HFFc6 (cell line): ENCODE measurements around the gene ARHGAP10. TPM values are rescaled to one million over a fixed set of nuclear protein-coding genes. Genes with fewer than 3 reads are reported as not detected.

Experiments used
- DNase-seq: peaks from one replicate; pipeline ENCODE4 v3.0.0-alpha.2; 2018
- H3K27ac Mint-ChIP-seq: 2 replicates; pipeline ENCODE4 v1.8.0; 2020; ENCODE audit warnings: mild to moderate bottlenecking, mixed read lengths
- H3K27me3 Mint-ChIP-seq: 2 replicates; pipeline ENCODE4 v1.8.0; 2021; ENCODE audit warnings: mild to moderate bottlenecking, moderate library complexity, mixed read lengths; ENCODE audit not compliant: insufficient read depth
- H3K36me3 Mint-ChIP-seq: 2 replicates; pipeline ENCODE4 v1.8.0; 2021; ENCODE audit warnings: low read depth, mixed read lengths
- H3K4me1 Mint-ChIP-seq: 2 replicates; pipeline ENCODE4 v1.8.0; 2020; ENCODE audit warnings: low read depth, mixed read lengths
- H3K4me3 Mint-ChIP-seq: 2 replicates; pipeline ENCODE4 v1.8.0; 2020; ENCODE audit warnings: mild to moderate bottlenecking, moderate library complexity, mixed read lengths
- H3K9me3 Mint-ChIP-seq: 2 replicates; pipeline ENCODE4 v1.8.0; 2020; ENCODE audit warnings: mild to moderate bottlenecking, mixed read lengths
- total RNA-seq, 6 experiments: library from RNA; stranded (reverse); fragmentation: NEBNext Ultra II Directional; extraction: Animal tissue kit (Norgen Biotek cat#: 25700); gene quantifications; 2 replicates in 1 of 6; 3 replicates in 5 of 6; pipeline ENCODE4 v1.2.3, GENCODE V29; 2021
- TF ChIP-seq, protein P1 (sequence below): fragments of 200-600 bp; sonication (generic); IDR thresholded peaks from 2 replicates; pipeline ENCODE4 v1.5.0; 2021; ENCODE audit warnings: antibody characterized with exemption, mild to moderate bottlenecking

The ARHGAP10 gene
- total RNA-seq, 6 experiments from 2014 or later = 31.1 to 37.1 (median 32.3) TPM

GRCh38 chr4:147842573-147842972 lies 110.7 kb downstream of the ARHGAP10 start:
- no peak for DNase-seq
- peak overlapping the region; percentile 39; the same call in 1 of the 2 replicates for H3K4me3 Mint-ChIP-seq
- H3K36me3 Mint-ChIP-seq = peaks cover 24% of the 10 kb centered on the region
- H3K27me3 Mint-ChIP-seq = no peaks in the 10 kb centered on the region; the same call in 1 of the 2 replicates
- TF ChIP-seq, protein P1, sequence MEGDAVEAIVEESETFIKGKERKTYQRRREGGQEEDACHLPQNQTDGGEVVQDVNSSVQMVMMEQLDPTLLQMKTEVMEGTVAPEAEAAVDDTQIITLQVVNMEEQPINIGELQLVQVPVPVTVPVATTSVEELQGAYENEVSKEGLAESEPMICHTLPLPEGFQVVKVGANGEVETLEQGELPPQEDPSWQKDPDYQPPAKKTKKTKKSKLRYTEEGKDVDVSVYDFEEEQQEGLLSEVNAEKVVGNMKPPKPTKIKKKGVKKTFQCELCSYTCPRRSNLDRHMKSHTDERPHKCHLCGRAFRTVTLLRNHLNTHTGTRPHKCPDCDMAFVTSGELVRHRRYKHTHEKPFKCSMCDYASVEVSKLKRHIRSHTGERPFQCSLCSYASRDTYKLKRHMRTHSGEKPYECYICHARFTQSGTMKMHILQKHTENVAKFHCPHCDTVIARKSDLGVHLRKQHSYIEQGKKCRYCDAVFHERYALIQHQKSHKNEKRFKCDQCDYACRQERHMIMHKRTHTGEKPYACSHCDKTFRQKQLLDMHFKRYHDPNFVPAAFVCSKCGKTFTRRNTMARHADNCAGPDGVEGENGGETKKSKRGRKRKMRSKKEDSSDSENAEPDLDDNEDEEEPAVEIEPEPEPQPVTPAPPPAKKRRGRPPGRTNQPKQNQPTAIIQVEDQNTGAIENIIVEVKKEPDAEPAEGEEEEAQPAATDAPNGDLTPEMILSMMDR = no peak
- no peaks in the 10 kb centered on the region for H3K9me3 Mint-ChIP-seq
- H3K4me1 Mint-ChIP-seq = peaks cover 37% of the 10 kb centered on the region
- H3K27ac Mint-ChIP-seq = no peak overlapping the region; the same call in 1 of the 2 replicates

DNA sequence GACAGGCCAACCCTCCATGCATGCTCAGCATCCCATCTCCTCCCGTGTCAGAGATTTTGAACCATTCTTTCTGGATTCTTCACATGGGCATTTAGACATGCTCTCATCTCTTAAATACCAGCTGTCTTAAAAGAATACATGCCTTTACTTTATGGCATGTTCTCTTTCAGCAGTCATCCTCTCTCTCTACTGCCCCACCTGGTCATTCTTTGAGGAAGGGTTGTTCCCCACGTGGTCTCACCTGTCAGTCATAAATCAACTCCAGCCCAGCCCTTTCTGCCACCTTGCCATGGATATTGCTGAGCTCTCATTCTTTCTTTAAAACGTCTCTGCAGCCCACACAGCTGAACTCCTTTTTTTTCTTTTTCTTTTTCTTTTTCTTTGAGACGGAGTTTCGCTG lies 111.3 kb downstream of the ARHGAP10 start:
- Mint-ChIP-seq H3K27ac (no peak overlapping the region; the same call in 1 of the 2 replicates), H3K9me3 (no peaks in the 10 kb centered on the region), H3K36me3 (peaks cover 24% of the 10 kb centered on the region), H3K4me3 (peak overlapping the region; percentile 3; the same call in 1 of the 2 replicates), H3K27me3 (no peaks in the 10 kb centered on the region; the same call in 1 of the 2 replicates), H3K4me1 (peaks cover 42% of the 10 kb centered on the region)
- TF ChIP-seq, protein P1 = peak; percentile 31
- no peak for DNase-seq

- no peak for DNase-seq
- peaks cover 36% of the 10 kb centered on the region for H3K4me1 Mint-ChIP-seq
- H3K9me3 Mint-ChIP-seq = 0 out of 2 replicates have a peak, but pooled peaks cover 2% of the 10 kb centered on the region
- peaks cover 19% of the 10 kb centered on the region for H3K36me3 Mint-ChIP-seq
- no peaks in the 10 kb centered on the region; the same call in 1 of the 2 replicates for H3K27me3 Mint-ChIP-seq
- no peak overlapping the region for H3K27ac Mint-ChIP-seq
- no peak overlapping the region for H3K4me3 Mint-ChIP-seq
- TF ChIP-seq, protein P1 = no peak
These were observed 112.9 kb downstream of the ARHGAP10 start for GRCh38 chr4:147844781-147845180.

- peaks cover 26% of the 10 kb centered on the region for H3K36me3 Mint-ChIP-seq
- H3K4me3 Mint-ChIP-seq = no peak overlapping the region
- DNase-seq = no peak
- TF ChIP-seq, protein P1 = no peak
- H3K9me3 Mint-ChIP-seq = 0 out of 2 replicates have a peak, but pooled peaks cover 4% of the 10 kb centered on the region
- H3K27ac Mint-ChIP-seq = no peak overlapping the region
- no peaks in the 10 kb centered on the region; the same call in 1 of the 2 replicates for H3K27me3 Mint-ChIP-seq
- peaks cover 18% of the 10 kb centered on the region for H3K4me1 Mint-ChIP-seq
These were observed 114.6 kb downstream of the ARHGAP10 start for GRCh38 chr4:147846318-147847155.

- peaks cover 19% of the 10 kb centered on the region for H3K4me1 Mint-ChIP-seq
- H3K36me3 Mint-ChIP-seq = peaks cover 24% of the 10 kb centered on the region
- H3K27ac Mint-ChIP-seq = no peak overlapping the region
- H3K9me3 Mint-ChIP-seq = 0 out of 2 replicates have a peak, but pooled peaks cover 4% of the 10 kb centered on the region
- no peaks in the 10 kb centered on the region for H3K27me3 Mint-ChIP-seq
- H3K4me3 Mint-ChIP-seq = no peak overlapping the region
- no peak for DNase-seq
- TF ChIP-seq, protein P1 = no peak
These were observed 116.1 kb downstream of the ARHGAP10 start for GRCh38 chr4:147847751-147848590.
